ENCODE data around the gene FHAD1.
"Not testable (repeated sequence)": the region's sequence is repeated elsewhere in the genome, so short reads cannot be mapped to it uniquely, and the experiment has no call there.

The FHAD1 gene

DNA sequence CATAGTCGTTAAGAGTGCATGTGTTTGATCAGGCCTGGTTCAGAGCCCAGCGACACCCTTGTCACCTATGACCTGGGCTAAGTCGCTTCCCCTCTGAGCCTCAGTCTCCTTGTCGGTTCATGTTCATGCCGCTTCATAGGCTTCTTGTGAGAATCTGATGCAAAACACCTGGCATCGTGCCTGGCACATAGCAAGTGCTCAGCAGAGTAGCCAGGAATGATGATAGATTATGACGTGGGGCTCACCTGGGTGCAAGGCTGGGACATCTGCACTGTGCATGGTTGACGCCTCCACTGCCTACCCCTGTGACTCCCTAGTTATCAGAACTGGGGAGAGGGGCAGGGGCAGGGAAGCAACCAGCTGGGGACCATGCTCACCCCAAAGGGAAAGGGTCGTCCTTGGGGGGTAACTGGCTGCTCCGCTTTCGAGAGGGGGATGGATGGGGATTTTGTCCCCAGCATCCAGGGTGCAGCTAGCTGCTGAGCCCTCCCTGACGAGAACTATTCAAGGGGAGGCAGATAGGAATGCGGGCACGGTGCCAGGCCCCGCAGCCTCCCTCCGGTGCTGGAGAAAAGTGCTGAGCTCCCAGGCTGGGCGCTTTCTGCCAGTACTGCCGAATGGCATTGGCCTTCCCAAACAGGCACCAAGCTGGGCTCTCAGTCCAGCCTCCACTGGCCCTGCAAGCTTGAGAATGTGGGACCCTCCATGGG is 171.9 kb downstream of the FHAD1 start:
- peak in 1 of 4 experiments; percentile 1 for DNase-seq

DNA sequence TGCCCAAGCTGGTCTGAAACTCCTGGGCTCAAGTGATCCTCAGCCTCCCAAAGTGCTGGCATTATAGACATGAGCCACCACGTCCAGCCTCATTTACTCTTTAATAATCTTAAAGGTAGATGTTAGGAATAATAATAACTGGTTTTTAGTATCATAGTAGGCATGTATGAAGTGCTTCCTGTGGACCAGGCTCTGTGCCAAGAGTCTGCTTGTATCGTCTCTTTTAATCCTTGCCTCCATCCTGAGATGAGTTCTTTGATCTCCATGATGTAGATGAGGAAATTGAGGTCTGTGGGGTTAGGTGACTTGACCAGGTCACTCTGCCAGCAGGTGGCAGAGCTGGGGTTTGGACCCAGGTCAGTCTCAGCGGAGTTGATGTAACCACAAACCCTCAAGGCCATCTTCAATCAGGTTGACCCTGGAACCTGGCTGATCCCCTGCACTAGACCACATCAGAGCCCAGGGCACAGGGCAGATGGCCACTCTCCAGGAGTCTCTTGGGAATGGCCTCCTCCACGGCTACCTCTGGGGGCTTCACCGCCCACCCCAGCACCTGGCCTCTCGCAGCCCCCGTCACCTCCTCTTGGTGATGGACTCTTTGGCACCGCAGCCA is 173.9 kb downstream of the FHAD1 start:
- DNase-seq: no peak

DNA sequence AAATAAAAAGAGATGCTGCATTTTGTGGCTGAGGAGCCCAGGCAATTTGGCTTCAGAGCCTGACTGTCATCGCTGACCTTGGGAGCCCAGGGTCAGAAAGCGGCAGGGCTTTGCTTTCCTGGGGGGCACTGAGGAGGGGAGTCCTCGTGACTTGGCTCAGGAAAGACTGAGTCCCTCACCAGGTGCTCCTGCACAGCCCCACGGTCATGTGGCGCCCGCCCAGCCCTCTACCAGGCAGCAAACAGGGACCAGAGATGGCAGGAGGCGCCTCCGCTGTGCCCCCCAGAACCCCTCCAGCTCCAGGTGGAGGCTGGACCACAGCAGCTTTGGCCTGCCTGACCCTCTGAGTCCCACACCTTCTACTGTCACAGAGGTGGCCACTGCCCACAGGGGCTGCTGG is 175.8 kb downstream of the FHAD1 start:
- DNase-seq: no peak

DNA sequence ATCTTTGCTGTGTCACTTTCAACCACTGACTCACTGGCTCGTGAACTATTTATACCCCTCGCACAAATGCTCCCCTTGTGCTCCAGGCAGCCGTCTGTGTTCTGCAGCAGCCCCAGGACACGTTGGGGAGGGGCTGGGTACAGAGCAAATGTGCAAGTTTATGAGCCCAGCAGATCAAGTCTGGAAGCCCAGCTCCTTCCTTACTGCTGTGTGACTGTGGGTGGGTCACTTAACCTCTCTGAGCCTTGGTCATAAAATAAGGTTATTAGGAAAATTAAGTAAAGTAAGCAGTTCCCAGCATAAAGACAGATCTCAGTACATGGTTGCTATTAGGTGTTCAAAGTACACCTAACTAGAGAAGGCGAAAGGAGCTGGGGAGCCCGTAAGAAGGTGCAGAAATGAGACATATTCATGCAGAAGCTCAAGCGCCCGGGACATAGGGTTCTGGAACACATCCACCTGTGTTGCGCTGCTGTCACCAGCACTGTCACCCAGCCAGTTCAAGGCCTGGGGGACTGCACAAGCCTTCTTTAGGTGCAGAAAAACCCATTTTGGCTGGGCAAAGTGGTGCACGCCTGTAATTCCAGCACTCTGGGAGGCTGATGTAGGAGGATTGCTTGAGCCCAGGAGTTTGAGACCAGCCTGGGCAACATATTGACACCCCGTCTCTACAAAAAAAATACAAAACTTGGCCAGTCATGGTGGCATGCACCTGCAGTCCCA is 176.5 kb downstream of the FHAD1 start:
- no peak for DNase-seq

DNA sequence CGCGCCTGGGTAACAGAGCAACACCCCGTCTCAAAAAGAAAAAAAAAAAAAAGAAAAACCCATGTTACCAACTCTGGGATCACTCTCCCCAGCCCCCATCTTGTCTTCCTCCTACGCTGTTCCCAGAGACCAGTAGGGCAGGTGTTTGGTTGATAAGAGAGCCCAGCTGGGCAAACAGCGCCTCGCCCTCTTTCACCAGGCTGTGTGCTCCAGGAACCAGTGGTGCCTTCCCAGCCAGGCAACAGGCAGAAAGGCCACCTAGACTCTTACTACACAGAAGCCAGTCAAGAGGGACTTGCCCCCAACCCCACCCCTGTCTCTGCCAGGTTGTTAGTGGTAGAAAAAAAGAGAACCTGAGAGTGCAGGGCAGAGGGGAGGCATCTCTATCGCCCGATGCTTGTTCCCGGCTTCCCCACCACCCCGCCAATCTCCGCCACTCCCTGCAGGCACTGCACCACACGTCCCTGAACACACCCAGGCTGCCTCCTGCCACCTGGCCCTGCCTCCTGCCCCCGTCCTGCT is 177.2 kb downstream of the FHAD1 start:
- no peak for DNase-seq

DNA sequence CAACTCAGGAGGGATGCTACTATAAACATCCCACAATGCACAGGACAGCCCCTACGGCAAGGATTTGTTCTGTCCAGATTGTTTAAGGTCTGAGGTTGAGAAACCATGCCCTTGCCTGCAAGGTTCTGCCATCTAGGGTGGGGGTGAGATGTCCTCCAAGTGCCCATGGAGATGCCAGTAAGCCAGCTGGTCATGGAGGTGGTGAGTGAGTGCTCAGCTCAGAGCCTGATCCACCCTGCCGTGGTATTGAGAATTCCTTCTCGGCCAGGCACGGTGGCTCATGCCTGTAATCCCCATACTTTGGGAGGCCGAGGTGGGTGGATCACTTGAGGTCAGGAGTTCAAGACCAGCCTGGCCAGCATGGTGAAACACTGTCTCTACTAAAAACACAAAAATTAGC is 178.0 kb downstream of the FHAD1 start:
- DNase-seq: no peak

DNA sequence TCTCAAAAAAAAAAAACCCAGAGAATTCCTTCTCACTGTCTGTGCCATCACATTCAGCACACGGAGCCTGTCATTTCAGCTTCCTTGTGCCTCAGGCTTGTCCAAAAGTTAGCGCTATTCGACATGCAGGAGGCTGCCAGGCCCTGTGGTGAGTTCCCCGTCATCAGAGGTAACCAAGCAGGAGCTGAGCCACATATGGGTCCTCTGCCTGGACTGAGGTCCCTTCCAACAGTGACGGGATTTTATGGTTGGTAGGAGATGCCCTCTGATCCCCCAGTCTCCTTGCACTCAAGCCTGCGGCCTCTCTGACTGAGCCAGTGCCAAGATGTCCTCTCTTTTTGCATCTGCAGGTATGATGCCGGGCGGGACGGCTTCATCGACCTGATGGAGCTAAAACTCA is 178.5 kb downstream of the FHAD1 start:
- DNase-seq: no peak

DNA sequence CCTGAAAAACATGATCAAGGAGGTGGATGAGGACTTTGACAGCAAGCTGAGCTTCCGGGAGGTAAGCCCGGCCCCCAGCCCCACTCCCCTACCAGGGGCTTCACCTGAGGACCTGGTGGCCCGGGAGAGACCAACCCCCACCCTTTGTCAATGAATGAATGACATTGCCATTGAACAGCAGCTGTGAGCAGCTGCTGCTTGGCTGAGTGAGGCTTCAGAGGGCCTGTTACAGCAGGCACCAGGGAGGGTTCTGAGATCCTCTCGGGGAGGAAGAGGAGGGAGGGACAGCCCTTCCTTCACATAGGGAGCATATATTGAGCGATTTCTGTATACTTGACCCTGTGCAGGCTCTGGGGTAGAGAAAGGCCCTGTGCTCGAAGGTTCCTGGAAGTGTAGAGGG is 178.9 kb downstream of the FHAD1 start:
- DNase-seq: no peak

DNA sequence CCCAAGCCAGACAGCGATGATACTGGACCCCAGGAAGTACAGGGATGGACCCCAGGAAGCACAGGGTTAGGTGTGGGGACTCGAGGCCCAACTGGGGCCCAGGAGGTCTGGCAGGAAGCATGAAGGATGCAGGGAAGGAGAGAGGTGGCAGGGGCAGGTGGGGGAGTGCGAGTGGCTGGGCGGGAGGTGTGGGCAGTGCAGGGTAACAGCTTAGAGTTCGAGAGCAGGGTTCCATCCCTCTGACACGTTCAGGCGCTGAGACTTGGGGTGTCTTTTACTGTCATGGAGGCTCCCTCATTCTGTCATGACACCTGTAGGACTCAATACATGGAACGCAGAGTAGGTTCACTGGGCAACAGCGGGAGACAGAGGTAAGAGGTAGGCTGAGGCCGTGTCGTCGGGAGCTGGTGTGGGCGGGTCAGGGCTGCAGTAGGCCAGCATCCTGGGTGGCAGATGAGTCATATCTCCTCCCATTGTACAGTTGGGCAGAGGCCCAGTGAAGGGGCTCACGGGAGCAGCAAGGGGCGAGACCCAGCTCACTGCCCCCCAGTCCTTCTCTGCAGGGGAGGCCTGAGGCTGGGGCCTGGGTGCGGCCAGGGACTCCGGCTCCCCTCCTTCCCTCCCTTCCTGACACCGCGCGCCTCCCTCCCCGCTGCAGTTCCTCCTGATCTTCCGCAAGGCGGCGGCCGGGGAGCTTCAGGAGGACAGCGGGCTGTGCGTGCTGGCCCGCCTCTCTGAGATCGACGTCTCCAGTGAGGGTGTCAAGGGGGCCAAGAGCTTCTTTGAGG is 179.7 kb downstream of the FHAD1 start:
- DNase-seq: peak in 3 of 4 experiments; percentile 20 to 50 (median 40)

DNA sequence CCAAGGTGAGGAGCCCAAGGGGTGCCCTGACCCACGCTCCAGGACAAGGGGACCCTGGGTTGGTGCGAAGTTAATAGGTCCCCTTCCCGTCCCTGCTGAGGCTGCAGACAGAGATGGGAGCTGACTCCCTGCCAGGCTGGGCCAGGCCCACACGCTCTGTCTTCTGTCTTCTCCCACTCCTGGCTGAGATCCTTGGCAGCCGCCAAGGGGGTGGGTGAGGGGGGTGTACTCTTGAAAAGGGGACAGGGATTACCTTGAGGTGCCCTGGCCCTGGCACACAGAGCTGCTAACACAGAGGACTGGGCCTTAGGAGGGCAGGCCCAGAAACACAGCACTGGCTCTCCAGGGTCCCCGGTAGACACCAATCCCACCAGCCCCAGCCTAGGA is 180.2 kb downstream of the FHAD1 start:
- no peak for DNase-seq

DNA sequence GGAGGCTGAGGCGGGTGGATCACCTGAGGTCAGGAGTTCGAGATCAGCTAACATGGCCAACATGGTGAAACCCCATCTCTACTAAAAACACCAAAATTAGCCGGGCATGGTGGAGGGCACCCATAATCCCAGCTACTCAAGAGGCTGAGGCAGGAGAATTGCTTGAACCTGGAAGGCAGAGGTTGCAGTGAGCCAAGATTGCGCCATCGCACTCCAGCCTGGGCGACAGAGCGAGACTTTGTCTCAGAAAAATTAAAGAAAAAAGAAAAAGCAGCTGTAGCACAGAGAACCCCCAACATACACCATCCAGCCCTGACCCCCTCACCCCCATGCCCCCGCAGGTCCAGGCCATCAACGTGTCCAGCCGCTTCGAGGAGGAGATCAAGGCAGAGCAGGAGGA is 181.2 kb downstream of the FHAD1 start:
- DNase-seq: not testable (repeated sequence)

DNA sequence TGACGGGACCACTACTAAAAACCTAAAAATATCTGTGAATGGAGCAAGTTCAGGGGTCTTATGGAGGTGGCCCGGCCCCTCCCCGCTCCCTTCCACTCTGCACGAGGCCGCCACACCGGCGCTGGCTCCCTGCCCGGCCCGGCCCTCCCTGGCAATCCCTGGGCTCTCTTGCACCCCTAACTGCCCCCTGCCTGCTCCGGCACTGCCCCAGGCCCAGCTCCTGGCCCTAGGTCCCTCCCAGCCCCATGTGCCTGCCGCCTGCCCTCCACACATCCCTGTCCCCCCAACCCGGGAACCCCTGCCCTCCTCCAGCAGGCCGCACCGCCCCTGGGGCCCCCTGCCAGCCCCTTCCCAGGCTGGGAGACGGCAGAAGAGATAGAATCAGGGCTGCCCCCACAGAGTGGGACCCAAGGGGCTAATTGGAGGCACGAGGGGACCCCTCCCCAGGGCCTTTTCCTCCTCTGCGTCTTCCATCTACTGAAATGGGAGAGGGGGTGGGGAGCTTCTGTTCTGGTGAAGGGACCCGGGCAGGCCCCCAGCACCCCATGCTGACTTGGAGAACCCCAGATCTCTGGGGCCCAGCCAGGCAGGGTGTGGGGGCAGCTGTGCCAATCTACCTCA is 181.9 kb downstream of the FHAD1 start:
- DNase-seq: no peak

DNA sequence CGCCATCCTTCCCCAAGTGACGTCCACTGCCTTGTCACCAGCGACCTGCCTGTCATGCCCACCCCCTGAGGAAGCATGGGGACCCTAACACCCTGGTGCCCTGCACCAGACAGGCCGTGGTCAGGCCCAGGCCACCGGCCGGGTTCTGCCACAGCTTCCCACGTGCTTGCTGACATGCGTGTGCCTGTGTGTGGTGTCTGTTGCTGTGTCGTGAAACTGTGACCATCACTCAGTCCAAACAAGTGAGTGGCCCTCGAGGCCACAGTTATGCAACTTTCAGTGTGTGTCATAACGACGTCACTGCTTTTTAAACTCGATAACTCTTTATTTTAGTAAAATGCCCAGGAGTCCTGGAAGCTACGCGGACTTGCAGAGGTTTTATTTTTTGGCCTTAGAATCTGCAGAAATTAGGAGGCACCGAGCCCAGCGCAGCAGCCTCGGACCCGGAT is 182.7 kb downstream of the FHAD1 start:
- peak; percentile 76 to 91 (median 80) for DNase-seq

DNA sequence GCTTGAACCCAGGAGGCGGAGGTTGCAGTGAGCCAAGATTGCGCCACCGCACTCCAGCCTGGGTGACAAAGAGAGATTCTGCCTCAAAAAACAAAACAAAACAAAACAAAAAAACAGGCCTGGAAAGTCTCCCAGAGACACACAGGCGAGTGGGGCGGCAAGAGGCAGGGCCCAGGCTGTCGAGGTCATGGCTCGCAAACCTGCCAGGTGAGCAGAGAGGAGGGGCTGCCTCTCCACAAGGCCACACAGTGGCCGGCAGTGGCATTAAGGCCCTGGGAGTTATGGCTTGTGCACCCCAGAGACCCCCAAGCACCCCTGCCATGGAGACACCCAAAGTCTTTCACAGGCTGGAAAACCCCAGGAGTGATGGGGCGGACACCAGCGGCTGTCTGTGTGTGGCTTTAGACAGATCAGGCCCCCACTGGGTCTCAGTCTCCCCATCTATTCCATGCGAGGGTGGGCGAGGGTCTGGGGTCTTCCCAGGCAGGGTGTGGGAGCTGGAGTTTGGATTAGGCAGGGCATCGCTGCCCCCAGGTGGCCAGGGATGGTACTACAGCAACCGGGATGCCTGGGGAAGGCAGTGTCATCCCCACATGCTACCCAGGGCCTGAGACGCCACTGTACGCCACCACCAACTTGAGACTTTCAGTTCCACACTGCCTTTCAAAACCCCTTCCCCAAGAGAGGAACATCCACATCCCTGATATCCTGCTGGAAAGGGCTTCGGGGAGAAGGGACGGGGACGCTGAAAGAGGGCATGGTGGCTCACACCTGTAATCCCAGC is 184.0 kb downstream of the FHAD1 start:
- DNase-seq: peak; percentile 73 to 86 (median 80)

DNA sequence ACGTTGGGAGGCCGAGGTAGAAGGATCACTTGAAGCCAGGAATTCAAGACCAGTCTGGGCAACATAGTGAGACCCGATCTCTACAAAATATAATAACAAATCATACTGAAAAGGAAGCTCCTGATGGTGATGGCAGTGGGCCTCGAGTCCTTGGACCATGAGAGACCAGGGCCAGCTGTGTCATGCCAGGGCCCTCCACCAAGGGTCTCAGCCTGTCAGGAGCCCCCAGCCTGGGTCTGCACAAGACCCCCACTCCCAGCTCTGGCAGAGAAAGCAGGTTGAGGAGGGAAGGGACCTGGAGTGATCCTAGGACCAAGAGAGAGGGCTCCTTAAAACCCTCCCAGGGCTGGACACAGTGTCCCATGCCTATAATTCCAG is 184.5 kb downstream of the FHAD1 start:
- no peak for DNase-seq

DNA sequence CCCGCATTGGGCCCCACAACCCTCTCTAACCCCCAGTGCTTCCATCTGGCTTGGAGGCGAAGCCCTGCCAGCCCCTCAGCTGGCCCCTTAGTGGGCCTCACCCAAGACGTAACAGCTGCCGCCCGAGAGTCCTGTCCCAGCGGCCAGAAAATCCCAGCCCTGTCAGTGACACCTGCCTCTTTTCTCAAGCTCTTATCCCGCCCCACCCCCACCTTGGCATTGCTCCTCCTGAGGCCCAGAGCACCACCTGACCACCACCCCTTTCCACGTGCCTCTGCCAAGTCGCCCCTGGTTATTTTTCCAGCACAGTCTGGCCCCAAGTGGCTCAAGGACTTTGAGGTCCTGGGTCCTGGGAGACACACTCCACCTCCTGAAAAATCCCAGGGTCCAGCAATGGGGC is 185.3 kb downstream of the FHAD1 start:
- DNase-seq: no peak

DNA sequence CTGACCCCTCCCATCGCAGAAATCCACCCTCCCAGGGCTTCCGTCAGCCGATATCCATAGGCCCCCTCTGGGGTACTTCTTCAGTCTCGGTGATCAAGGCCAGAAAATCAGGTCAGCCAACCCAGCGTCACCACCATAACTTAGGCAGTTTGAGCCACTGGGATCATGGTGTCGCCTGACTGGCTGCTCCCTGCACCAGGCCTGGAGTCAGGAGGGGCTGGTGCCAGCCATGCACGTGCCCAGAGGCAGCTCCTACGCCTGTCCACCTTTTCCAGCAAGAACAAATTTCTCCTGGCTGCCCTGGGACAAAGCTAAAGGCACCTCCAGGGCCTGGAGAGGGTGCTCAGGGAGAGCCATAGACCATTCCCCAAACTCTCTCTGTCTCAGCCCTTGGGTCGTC is 186.4 kb downstream of the FHAD1 start:
- DNase-seq: no peak

DNA sequence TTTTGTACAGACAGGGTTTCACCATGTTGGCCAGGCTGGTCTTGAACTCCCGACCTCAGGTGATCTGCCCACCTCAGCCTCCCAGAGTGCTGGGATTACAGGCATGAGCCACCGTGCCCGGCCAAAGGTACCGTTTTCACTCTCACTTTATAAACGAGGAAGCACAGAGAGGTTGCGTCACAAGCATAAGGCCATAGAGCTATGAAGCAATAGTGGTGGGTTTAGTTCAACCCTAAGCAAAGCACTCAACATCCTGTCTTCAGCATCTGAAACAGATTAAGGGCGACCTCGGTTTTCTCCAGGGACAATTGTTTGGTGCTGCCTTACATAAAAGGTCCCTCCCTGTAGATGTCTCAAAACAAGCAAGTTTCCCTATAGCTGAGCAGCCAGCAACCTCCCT is 187.7 kb downstream of the FHAD1 start:
- DNase-seq: peak; percentile 78 to 91 (median 84)

DNA sequence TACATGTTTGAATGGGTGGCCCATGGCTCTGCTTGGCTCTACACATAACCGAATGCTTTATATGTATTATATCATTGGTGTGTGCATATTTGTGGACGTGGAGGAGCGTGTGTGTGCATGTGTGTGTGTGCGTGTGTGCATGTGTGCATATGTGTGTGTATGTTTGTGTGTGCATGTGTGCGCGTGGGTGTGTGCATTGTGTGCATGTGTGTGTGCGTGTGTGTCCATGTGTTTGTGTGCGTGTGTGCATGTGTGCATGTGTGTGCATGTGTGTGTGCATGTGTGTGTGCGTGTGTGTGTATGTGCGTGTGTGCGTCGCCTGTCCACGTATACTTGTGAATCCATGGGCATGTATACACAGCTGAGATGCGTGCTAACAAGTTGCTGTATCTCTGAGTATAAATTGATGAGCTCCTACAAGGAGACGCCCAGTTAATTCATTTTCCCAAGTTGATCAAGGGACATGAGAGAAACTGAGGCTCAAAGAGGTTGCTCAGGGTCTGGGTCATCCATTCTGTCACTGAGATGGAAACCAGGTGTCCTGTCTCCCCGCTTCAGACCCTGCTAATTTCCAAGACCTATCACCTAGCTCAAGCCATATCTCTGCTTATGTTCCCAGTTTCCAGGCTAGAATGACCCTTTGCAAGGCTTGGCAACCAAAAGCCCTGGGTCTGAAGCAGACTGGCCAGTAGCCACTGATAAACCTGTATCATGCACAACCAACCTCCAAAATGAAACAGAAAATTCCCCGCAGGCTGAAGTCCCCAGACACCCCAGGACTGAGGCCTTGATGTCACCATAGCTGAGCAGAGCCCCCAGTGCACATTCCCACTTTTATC is 188.4 kb downstream of the FHAD1 start:
- DNase-seq: no peak

DNA sequence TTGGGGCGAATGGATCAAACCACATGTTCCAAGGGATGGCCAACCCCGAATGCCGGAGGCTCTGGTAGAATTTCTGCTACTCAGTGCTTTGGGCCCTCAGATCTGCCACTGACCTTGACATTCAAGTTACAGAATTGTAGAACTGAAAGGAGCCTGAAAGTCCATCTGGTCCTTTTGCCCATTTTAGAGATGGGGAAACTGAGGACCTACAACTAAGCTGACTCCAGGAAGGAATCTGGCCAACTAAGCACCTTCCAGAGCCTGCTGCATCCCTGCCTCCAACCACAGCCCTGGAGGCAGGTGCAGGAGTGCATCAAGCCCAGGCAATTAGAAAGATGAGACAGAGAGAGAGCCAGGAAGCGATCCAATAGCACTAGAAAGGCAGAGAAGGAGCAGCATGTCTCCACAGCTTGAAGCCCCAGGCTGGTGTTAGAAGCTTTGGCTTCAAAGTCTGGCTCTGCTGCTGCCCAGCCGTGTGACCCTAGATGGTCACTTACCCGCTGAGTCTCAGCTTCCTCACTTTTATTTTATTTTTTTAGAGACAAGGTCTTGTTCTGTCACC is 189.9 kb downstream of the FHAD1 start:
- DNase-seq: no peak

Measured in suppressor macrophage (primary cell).